PC-9 (cell line): ENCODE measurements around the gene CACFD1. TPM values are rescaled to one million over a fixed set of nuclear protein-coding genes. Genes with fewer than 3 reads are reported as not detected.

Experiments
- BruUV-seq: library from RNA; stranded (reverse); fragments of 400-500 nt; replicated peaks from 2 replicates; lab custom pipeline; 2021; lab: Mats Ljungman, UMichigan
- CTCF ChIA-PET: fragments of 300-600 bp; sonication (Branson Sonifier 250); formaldehyde crosslinking; loops from one replicate; lab custom pipeline; 2022; ENCODE audit warnings: antibody characterized with exemption; lab: Charles Lee
- POLR2A ChIA-PET: fragments of 300-600 bp; sonication (Branson Sonifier 250); formaldehyde crosslinking; loops from one replicate; lab custom pipeline; 2022; ENCODE audit warnings: antibody characterized with exemption; ENCODE audit not compliant: unreplicated experiment; lab: Charles Lee
- DNase-seq, 2 experiments: peaks; one replicate each; pipeline versions ENCODE4 v3.0.0 to v3.0.0-alpha.2; 2015 to 2022; ENCODE audit warnings: mixed read lengths in 1 of 2
- H2AFZ ChIP-seq: fragments of 200-600 bp; sonication (generic); 2 replicates; pipeline ENCODE4 v1.8.1; 2017; ENCODE audit warnings: antibody characterized with exemption
- H3F3A ChIP-seq: fragments of 200-600 bp; sonication (generic); 2 replicates; pipeline ENCODE4 v1.8.1; 2017; ENCODE audit warnings: antibody characterized with exemption, mild to moderate bottlenecking, low read depth; ENCODE audit not compliant: insufficient read depth
- H3K27ac ChIP-seq: fragments of 200-600 bp; sonication (generic); 2 replicates; pipeline ENCODE4 v1.6.1; 2016; ENCODE audit warnings: mixed run types
- H3K27me3 ChIP-seq: fragments of 200-600 bp; sonication (generic); 2 replicates; pipeline ENCODE4 v1.6.1; 2016; ENCODE audit warnings: low read depth, mixed run types; ENCODE audit not compliant: insufficient read depth
- H3K36me3 ChIP-seq: fragments of 200-600 bp; sonication (generic); 2 replicates; pipeline ENCODE4 v1.6.1; 2016; ENCODE audit warnings: low read depth, mixed run types
- H3K4me1 ChIP-seq: fragments of 200-600 bp; sonication (generic); replicated peaks from 2 replicates; pipeline ENCODE4 v1.6.1; 2016; ENCODE audit warnings: mixed run types; ENCODE audit not compliant: insufficient read depth
- H3K4me2 ChIP-seq: fragments of 200-600 bp; sonication (generic); 2 replicates; pipeline ENCODE4 v1.6.1; 2017; ENCODE audit warnings: mixed run types
- H3K4me3 ChIP-seq: fragments of 200-600 bp; sonication (generic); 2 replicates; pipeline ENCODE4 v1.6.1; 2016; ENCODE audit warnings: mixed run types
- H3K79me2 ChIP-seq: fragments of 200-600 bp; sonication (generic); 2 replicates; pipeline ENCODE4 v1.6.1; 2017; ENCODE audit warnings: low read depth, mixed run types
- H3K9me2 ChIP-seq: fragments of 200-600 bp; sonication (generic); 2 replicates; pipeline ENCODE4 v1.8.1; 2017; ENCODE audit warnings: mild to moderate bottlenecking; ENCODE audit not compliant: insufficient read depth
- H3K9me3 ChIP-seq: fragments of 200-600 bp; sonication (generic); 2 replicates; pipeline ENCODE4 v1.8.1; 2016; ENCODE audit warnings: low read depth; ENCODE audit not compliant: insufficient read depth
- H4K20me1 ChIP-seq: fragments of 200-600 bp; sonication (generic); 2 replicates; pipeline ENCODE4 v1.8.1; 2017; ENCODE audit not compliant: insufficient read depth
- EZH2 ChIP-seq: fragments of 200-600 bp; sonication (generic); IDR thresholded peaks from 2 replicates; pipeline ENCODE4 v1.8.0; 2017; ENCODE audit warnings: antibody characterized with exemption, low read depth
- intact Hi-C: fragments of 100-400 bp; cut with micrococcal nuclease; formaldehyde crosslinking; loops from one replicate; pipeline ENCODE4 v1.10.0; 2022; ENCODE audit not compliant: unreplicated experiment
- total RNA-seq: library from RNA; stranded (reverse); gene quantifications from 2 replicates; pipeline ENCODE4 v1.2.3, GENCODE V29; 2021
- TF ChIP-seq, protein P1 (sequence below): fragments of 200-600 bp; sonication (generic); conservative IDR thresholded peaks from 2 replicates; pipeline ENCODE4 v1.6.1; 2017; ENCODE audit warnings: mixed run types, antibody characterized with exemption, mild to moderate bottlenecking, moderate library complexity

The CACFD1 gene
- total RNA-seq, 1 experiment from 2014 or later = 28.7 TPM

DNA sequence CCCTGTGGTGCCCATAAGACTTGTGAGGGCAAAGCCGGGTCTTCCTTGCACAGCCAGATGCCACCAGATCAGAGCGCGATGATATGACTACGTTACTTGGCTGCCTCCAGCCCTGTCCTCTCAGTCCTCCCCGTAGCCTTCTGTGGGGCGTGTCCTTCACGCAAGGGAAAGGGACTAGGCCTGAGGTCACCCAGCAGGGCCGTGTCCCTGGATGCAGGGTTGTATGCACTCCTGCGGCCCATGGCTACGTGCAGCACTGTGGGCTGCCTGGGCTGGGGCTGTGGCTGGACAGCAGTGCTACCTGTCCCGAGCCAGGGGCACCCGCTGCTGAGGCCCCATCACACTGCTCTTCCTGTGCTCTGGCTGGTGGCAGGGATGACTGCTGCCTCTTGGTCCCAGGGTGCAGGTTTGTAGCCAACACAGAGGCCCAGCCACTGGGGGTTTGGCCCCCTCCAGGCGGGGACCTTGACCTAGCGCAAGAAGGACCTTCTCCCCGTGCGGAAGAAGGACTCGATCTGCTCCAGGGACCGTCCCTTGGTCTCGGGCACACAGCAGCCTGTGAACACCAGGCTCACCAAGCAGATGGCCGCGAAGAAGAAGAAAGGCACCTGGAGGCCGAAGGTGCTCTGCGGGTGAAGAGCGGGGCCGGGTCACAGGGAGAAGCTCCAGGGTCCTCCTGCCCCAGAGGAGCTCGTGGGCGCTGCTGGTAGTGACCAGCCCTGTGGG, 11.9 kb downstream of the CACFD1 start:
- no peak for TF ChIP-seq EZH2
- TF ChIP-seq, protein P1, sequence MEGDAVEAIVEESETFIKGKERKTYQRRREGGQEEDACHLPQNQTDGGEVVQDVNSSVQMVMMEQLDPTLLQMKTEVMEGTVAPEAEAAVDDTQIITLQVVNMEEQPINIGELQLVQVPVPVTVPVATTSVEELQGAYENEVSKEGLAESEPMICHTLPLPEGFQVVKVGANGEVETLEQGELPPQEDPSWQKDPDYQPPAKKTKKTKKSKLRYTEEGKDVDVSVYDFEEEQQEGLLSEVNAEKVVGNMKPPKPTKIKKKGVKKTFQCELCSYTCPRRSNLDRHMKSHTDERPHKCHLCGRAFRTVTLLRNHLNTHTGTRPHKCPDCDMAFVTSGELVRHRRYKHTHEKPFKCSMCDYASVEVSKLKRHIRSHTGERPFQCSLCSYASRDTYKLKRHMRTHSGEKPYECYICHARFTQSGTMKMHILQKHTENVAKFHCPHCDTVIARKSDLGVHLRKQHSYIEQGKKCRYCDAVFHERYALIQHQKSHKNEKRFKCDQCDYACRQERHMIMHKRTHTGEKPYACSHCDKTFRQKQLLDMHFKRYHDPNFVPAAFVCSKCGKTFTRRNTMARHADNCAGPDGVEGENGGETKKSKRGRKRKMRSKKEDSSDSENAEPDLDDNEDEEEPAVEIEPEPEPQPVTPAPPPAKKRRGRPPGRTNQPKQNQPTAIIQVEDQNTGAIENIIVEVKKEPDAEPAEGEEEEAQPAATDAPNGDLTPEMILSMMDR = no peak
- no peaks in the 10 kb centered on the region; the same call in 1 of the 2 replicates for H3F3A ChIP-seq
- H3K9me2 ChIP-seq = no peaks in the 10 kb centered on the region
- H3K36me3 ChIP-seq = no peaks in the 10 kb centered on the region
- H2AFZ ChIP-seq = no peak overlapping the region
- no peak overlapping the region for H3K27ac ChIP-seq
- no peaks in the 10 kb centered on the region for H3K27me3 ChIP-seq
- no peaks in the 10 kb centered on the region for H3K4me1 ChIP-seq
- no peak overlapping the region for H3K4me2 ChIP-seq
- intact Hi-C loops = no loop called here
- POLR2A ChIA-PET = interaction anchor here (0.7 kb wide), 1 partner anchor 604 kb away, joined by 4 read pairs; no protein-coding TSS in a partner anchor
- no TSS peak for BruUV-seq
- no peaks in the 10 kb centered on the region; the same call in 1 of the 2 replicates for H4K20me1 ChIP-seq
- H3K4me3 ChIP-seq = no peak overlapping the region
- CTCF ChIA-PET = no interaction called here
- no peak for DNase-seq
- no peaks in the 10 kb centered on the region for H3K79me2 ChIP-seq
- H3K9me3 ChIP-seq = no peaks in the 10 kb centered on the region

DNA sequence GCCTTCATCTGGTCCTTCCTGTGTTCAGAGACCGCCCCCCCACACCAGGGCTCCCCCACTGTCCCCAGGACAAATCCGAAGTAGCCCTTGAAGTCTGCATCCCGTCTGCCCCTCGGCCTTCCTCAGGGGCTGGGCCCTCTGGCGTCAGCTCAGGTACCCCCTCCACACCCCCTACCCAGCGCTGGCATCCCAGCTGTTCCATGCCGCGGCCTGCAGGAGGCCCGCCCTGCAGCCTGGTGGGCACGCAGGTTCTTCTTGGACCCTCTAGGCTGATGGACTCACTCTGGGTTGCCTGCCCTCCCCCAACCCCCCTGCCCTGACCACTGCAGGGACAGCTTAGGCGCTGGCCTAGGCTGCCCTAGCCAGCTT, 12.5 kb downstream of the CACFD1 start:
- no peaks in the 10 kb centered on the region for H3K9me2 ChIP-seq
- H3K79me2 ChIP-seq = no peaks in the 10 kb centered on the region
- H3K9me3 ChIP-seq = no peaks in the 10 kb centered on the region
- no peak for DNase-seq
- ChIA-PET POLR2A (no interaction called here), CTCF (no interaction called here)
- H2AFZ ChIP-seq = no peak overlapping the region
- no peaks in the 10 kb centered on the region for H3K4me1 ChIP-seq
- TF ChIP-seq, protein P1 = no peak
- no peak for TF ChIP-seq EZH2
- intact Hi-C loops = no loop called here
- no peak overlapping the region for H3K27ac ChIP-seq
- BruUV-seq = no TSS peak
- no peaks in the 10 kb centered on the region for H3K36me3 ChIP-seq
- H3K4me3 ChIP-seq = no peak overlapping the region
- no peak overlapping the region for H3K4me2 ChIP-seq
- no peaks in the 10 kb centered on the region; the same call in 1 of the 2 replicates for H4K20me1 ChIP-seq
- no peaks in the 10 kb centered on the region; the same call in 1 of the 2 replicates for H3F3A ChIP-seq
- no peaks in the 10 kb centered on the region for H3K27me3 ChIP-seq

DNA sequence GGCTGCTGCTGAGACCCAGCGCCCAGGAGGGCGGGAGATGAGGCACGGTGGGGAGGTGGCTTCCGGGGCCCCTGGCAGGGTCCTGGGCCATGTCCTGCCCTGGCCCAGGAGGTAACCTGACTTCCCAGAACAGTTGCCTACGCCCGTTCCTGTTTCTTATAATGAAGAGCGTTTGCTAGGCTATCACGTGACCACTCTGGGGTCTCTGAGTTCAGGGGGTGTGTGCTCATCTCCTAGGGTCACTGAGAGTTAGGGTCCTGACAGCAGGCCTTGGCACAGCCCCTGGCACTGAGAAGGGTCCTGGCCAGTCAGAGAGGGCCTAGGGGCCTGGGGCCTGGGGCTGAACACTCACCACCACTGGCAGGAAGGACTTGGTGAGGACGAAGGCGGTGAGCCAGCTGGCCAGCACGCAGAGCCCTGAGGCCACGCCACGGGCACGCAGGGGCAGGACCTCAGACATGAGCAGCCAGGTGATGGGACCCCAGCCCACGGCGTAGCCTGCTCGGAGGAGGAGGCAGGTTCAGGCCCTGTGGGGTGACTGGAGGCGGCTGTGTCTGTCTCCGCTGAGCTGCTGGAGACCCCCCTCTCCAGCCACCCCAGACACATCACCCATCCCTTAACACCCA, 13.1 kb downstream of the CACFD1 start:
- no peaks in the 10 kb centered on the region for H3K9me2 ChIP-seq
- no peak overlapping the region for H2AFZ ChIP-seq
- no peaks in the 10 kb centered on the region; the same call in 1 of the 2 replicates for H4K20me1 ChIP-seq
- H3K9me3 ChIP-seq = no peaks in the 10 kb centered on the region
- no TSS peak for BruUV-seq
- CTCF ChIA-PET = no interaction called here
- H3K27ac ChIP-seq = no peak overlapping the region
- H3K79me2 ChIP-seq = no peaks in the 10 kb centered on the region
- no peaks in the 10 kb centered on the region; the same call in 1 of the 2 replicates for H3F3A ChIP-seq
- H3K4me3 ChIP-seq = no peak overlapping the region
- POLR2A ChIA-PET = no interaction called here
- intact Hi-C loops = no loop called here
- H3K4me2 ChIP-seq = no peak overlapping the region
- no peaks in the 10 kb centered on the region for H3K27me3 ChIP-seq
- H3K36me3 ChIP-seq = no peaks in the 10 kb centered on the region
- H3K4me1 ChIP-seq = no peaks in the 10 kb centered on the region
- TF ChIP-seq EZH2 = no peak
- no peak for DNase-seq
